ENCODE results near the gene CHST5.
"Not testable (repeated sequence)": the region's sequence is repeated elsewhere in the genome, so short reads cannot be mapped to it uniquely, and the experiment has no call there.

CHST5 gene

GRCh38 chr16:75541236-75541635 lies 5.3 kb upstream of the CHST5 start:
- POLR2A ChIA-PET: no interaction called here
- CTCF ChIA-PET: no interaction called here
- TF ChIP-seq ELF4 (IDR thresholded peaks at IDR 0.05) (no peak), SP1 (IDR thresholded peaks at IDR 0.05) (no peak), BHLHE40 (IDR thresholded peaks at IDR 0.05; ENCODE audit: borderline replicate concordance) (no peak), NFRKB (IDR thresholded peaks at IDR 0.05) (no peak), FOXM1 (IDR thresholded peaks at IDR 0.05; ENCODE audit: borderline replicate concordance) (no peak), LEF1 (IDR thresholded peaks at IDR 0.05; ENCODE audit: borderline replicate concordance) (no peak), HDGF (IDR thresholded peaks at IDR 0.05; ENCODE audit: borderline replicate concordance) (no peak), CTBP1 (IDR thresholded peaks at IDR 0.05; ENCODE audit: borderline replicate concordance) (no peak), ZNF384 (IDR thresholded peaks at IDR 0.05) (no peak), FOXK2 (IDR thresholded peaks at IDR 0.05) (no peak), ARNT (IDR thresholded peaks at IDR 0.05) (no peak), PKNOX1 (IDR thresholded peaks at IDR 0.05) (no peak), FOXA1 (IDR thresholded peaks at IDR 0.05) (no peak)
- DNase-seq (ENCODE audit: extremely low spot score): no peak

GRCh38 chr16:75538882-75539565 lies 3.1 kb upstream of the CHST5 start:
- POLR2A ChIA-PET; DNase-seq (ENCODE audit: extremely low spot score); CTCF ChIA-PET: not testable (repeated sequence)

GRCh38 chr16:75537776-75538175 lies 1.9 kb upstream of the CHST5 start:
- no peak for TF ChIP-seq SP1 (IDR thresholded peaks at IDR 0.05)
- TF ChIP-seq ELF4 (IDR thresholded peaks at IDR 0.05): no peak
- no peak for TF ChIP-seq FOXM1 (IDR thresholded peaks at IDR 0.05; ENCODE audit: borderline replicate concordance)
- TF ChIP-seq NFRKB (IDR thresholded peaks at IDR 0.05): no peak
- TF ChIP-seq ARNT (IDR thresholded peaks at IDR 0.05): no peak
- no peak for TF ChIP-seq SUZ12 (IDR thresholded peaks at IDR 0.05)
- TF ChIP-seq ZNF384 (IDR thresholded peaks at IDR 0.05): no peak
- TF ChIP-seq LEF1 (IDR thresholded peaks at IDR 0.05; ENCODE audit: borderline replicate concordance): no peak
- no peak for TF ChIP-seq HDGF (IDR thresholded peaks at IDR 0.05; ENCODE audit: borderline replicate concordance)
- no peak for TF ChIP-seq CTBP1 (IDR thresholded peaks at IDR 0.05; ENCODE audit: borderline replicate concordance)
- TF ChIP-seq FOXA1 (IDR thresholded peaks at IDR 0.05): no peak
- TF ChIP-seq L3MBTL2 (conservative IDR thresholded peaks at IDR 0.05): no peak
- TF ChIP-seq BHLHE40 (IDR thresholded peaks at IDR 0.05; ENCODE audit: borderline replicate concordance): no peak
- no peak for TF ChIP-seq TARDBP (IDR thresholded peaks at IDR 0.05)
- TF ChIP-seq FOXK2 (IDR thresholded peaks at IDR 0.05): no peak
- no peak for TF ChIP-seq PKNOX1 (IDR thresholded peaks at IDR 0.05)
- CTCF ChIA-PET: no interaction called here
- POLR2A ChIA-PET: no interaction called here
- no peak for DNase-seq (ENCODE audit: extremely low spot score)

- no peak for TF ChIP-seq CTBP1 (IDR thresholded peaks at IDR 0.05; ENCODE audit: borderline replicate concordance)
- ChIA-PET CTCF (interaction anchor here (0.6 to 0.9 kb wide), 2 partner anchors 11 to 17 kb away, joined by 3 to 4 read pairs; no protein-coding TSS in a partner anchor), POLR2A (interaction anchor here (0.8 kb wide), 1 partner anchor 30 kb away, joined by 5 read pairs; no protein-coding TSS in a partner anchor)
- no peak for DNase-seq (ENCODE audit: extremely low spot score)
Measured at GRCh38 chr16:75535211-75535843, 581 bp downstream of the CHST5 start.

GRCh38 chr16:75534560-75535205 lies 1.2 kb downstream of the CHST5 start:
- DNase-seq (ENCODE audit: extremely low spot score): no peak
- POLR2A ChIA-PET: interaction anchor here (0.8 kb wide), 1 partner anchor 31 kb away, joined by 5 read pairs; no protein-coding TSS in a partner anchor
- no peak for TF ChIP-seq PKNOX1 (IDR thresholded peaks at IDR 0.05)
- no peak for TF ChIP-seq ELF4 (IDR thresholded peaks at IDR 0.05)
- no peak for TF ChIP-seq NFRKB (IDR thresholded peaks at IDR 0.05)
- no peak for TF ChIP-seq BHLHE40 (IDR thresholded peaks at IDR 0.05; ENCODE audit: borderline replicate concordance)
- TF ChIP-seq HDGF (IDR thresholded peaks at IDR 0.05; ENCODE audit: borderline replicate concordance): no peak
- no peak for TF ChIP-seq ZNF384 (IDR thresholded peaks at IDR 0.05)
- no peak for TF ChIP-seq CTBP1 (IDR thresholded peaks at IDR 0.05; ENCODE audit: borderline replicate concordance)
- TF ChIP-seq FOXA1 (IDR thresholded peaks at IDR 0.05): no peak
- no peak for TF ChIP-seq SUZ12 (IDR thresholded peaks at IDR 0.05)
- TF ChIP-seq FOXM1 (IDR thresholded peaks at IDR 0.05; ENCODE audit: borderline replicate concordance): no peak
- TF ChIP-seq TARDBP (IDR thresholded peaks at IDR 0.05): no peak
- TF ChIP-seq FOXK2 (IDR thresholded peaks at IDR 0.05): no peak
- no peak for TF ChIP-seq SP1 (IDR thresholded peaks at IDR 0.05)
- no peak for TF ChIP-seq ARNT (IDR thresholded peaks at IDR 0.05)
- no peak for TF ChIP-seq L3MBTL2 (conservative IDR thresholded peaks at IDR 0.05)
- CTCF ChIA-PET: interaction anchor here (0.6 to 0.9 kb wide), 3 partner anchors 10 to 91 kb away, joined by 3 to 5 read pairs (median 4); no protein-coding TSS in a partner anchor

GRCh38 chr16:75532791-75533190 lies 3.1 kb downstream of the CHST5 start:
- ChIA-PET POLR2A (interaction anchor here (1.5 kb wide), 1 partner anchor 16 kb away, joined by 5 read pairs; no protein-coding TSS in a partner anchor), CTCF (interaction anchor here (1.1 kb wide), 1 partner anchor 15 kb away, joined by 3 read pairs; no protein-coding TSS in a partner anchor)
- TF ChIP-seq FOXM1 (IDR thresholded peaks at IDR 0.05; ENCODE audit: borderline replicate concordance): no peak
- TF ChIP-seq BHLHE40 (IDR thresholded peaks at IDR 0.05; ENCODE audit: borderline replicate concordance): no peak
- no peak for TF ChIP-seq HDGF (IDR thresholded peaks at IDR 0.05; ENCODE audit: borderline replicate concordance)
- TF ChIP-seq LEF1 (IDR thresholded peaks at IDR 0.05; ENCODE audit: borderline replicate concordance): no peak
- no peak for DNase-seq (ENCODE audit: extremely low spot score)

All from HEK293T (cell line).